ENCODE data around the gene CA5A. TPM values are rescaled to one million over a fixed set of nuclear protein-coding genes. Genes with fewer than 3 reads are reported as not detected.
"Not testable (repeated sequence)": the region's sequence is repeated elsewhere in the genome, so short reads cannot be mapped to it uniquely, and the experiment has no call there.

CA5A gene
- total RNA-seq, 4 donors from 2014 or later = not detected

DNA sequence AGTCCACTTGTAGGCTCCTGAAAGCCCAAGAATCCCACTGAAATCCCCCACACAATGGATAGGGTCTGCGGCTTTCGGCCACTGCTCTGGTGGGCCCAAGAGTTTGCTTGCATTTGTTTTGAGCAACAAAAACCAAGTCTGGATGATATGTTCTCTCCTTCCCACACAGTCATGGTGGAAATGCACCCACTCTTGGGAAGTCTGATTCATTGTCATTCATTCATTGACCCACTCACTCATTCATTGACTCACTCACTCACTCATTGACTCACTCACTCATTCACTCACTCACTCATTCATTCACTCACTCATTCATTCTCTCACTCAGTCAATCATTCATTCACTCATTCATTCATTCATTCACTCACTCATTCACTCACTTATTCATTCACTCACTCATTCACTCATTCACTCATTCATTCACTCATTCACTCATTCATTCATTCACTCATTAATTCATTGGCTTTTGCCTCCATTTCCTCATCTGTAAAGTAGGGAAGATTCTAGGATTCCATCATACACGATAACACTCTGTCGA lies 2.2 kb upstream of the CA5A start:
- H3K27me3 ChIP-seq = no peaks in the 10 kb centered on the region
- intact Hi-C loops (cut with DNase I; ENCODE audit: low total_unique reads) (no loop called here), in situ Hi-C loops (cut with MboI; ENCODE audit: low pct_ligation_motif_present in 1 of 4, low pct_unique_long_range_greater_than_20kb in 1 of 4, low sequenced_read_pairs in 3 of 4) (no loop called here)
- TF ChIP-seq POLR2A (IDR thresholded peaks at IDR 0.05) (no peak), EP300 (IDR thresholded peaks at IDR 0.05; ENCODE audit: low read depth) (no peak), POLR2AphosphoS5 (IDR thresholded peaks at IDR 0.05) (no peak)
- TF ChIP-seq, protein P1, sequence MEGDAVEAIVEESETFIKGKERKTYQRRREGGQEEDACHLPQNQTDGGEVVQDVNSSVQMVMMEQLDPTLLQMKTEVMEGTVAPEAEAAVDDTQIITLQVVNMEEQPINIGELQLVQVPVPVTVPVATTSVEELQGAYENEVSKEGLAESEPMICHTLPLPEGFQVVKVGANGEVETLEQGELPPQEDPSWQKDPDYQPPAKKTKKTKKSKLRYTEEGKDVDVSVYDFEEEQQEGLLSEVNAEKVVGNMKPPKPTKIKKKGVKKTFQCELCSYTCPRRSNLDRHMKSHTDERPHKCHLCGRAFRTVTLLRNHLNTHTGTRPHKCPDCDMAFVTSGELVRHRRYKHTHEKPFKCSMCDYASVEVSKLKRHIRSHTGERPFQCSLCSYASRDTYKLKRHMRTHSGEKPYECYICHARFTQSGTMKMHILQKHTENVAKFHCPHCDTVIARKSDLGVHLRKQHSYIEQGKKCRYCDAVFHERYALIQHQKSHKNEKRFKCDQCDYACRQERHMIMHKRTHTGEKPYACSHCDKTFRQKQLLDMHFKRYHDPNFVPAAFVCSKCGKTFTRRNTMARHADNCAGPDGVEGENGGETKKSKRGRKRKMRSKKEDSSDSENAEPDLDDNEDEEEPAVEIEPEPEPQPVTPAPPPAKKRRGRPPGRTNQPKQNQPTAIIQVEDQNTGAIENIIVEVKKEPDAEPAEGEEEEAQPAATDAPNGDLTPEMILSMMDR (IDR thresholded peaks at IDR 0.05) = no peak
- H3K4me3 ChIP-seq = no peak overlapping the region
- H3K9me3 ChIP-seq = no peaks in the 10 kb centered on the region
- no peak for DNase-seq
- H3K27ac ChIP-seq = no peak overlapping the region
- 93 to 97% methylated on average over 3 to 4 of the region's 4 CpGs for WGBS, 2 donors (ENCODE audit: low coverage in 1 of 2)
- no peaks in the 10 kb centered on the region for H3K36me3 ChIP-seq
- no peaks in the 10 kb centered on the region for H3K4me1 ChIP-seq

DNA sequence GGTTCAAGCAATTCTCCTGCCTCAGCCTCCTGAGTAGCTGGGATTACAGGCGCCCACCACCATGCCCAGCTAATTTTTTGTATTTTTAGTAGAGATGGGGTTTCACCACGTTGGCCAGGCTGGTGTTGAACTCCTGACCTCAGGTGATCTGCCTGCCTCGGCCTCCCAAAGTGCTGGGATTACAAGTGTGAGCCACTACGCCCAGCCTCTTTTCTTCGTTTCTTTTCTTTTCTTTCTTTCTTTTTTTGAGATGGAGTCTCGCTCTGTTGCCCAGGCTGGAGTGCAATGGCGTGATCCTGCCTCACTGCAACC lies 858 bp upstream of the CA5A start:
- WGBS, 2 donors (ENCODE audit: low coverage in 1 of 2) = 85 to 94% methylated on average over 7 of the region's 7 CpGs
- intact Hi-C loops (cut with DNase I; ENCODE audit: low total_unique reads); H3K4me3 ChIP-seq; H3K4me1 ChIP-seq; H3K9me3 ChIP-seq; H3K36me3 ChIP-seq; DNase-seq; H3K27me3 ChIP-seq; H3K27ac ChIP-seq; in situ Hi-C loops (cut with MboI; ENCODE audit: low pct_ligation_motif_present in 1 of 4, low pct_unique_long_range_greater_than_20kb in 1 of 4, low sequenced_read_pairs in 3 of 4): not testable (repeated sequence)

DNA sequence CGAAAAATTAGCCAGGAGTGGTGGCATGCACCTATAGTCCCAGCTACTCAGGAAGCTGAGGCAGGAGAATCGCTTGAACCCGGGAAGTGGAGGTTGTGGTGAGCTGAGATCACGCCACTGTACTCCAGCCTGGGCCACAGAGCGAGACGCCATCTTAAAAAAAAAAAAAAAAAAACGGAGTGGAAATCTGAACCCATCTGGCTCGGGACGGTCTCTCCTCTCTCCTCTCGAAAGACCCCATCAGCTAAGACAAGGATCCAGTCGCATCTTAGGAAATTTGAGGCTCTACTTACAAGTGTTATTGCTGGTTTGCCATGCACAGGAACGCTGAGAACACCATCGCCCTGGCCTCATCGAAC lies 334 bp downstream of the CA5A start:
- H3K9me3 ChIP-seq; intact Hi-C loops (cut with DNase I; ENCODE audit: low total_unique reads); DNase-seq; H3K4me1 ChIP-seq; H3K27ac ChIP-seq; H3K36me3 ChIP-seq; H3K27me3 ChIP-seq; H3K4me3 ChIP-seq; in situ Hi-C loops (cut with MboI; ENCODE audit: low pct_ligation_motif_present in 1 of 4, low pct_unique_long_range_greater_than_20kb in 1 of 4, low sequenced_read_pairs in 3 of 4): not testable (repeated sequence)
- 91 to 93% methylated on average over 10 to 14 of the region's 14 CpGs for WGBS, 2 donors (ENCODE audit: low coverage in 1 of 2)

DNA sequence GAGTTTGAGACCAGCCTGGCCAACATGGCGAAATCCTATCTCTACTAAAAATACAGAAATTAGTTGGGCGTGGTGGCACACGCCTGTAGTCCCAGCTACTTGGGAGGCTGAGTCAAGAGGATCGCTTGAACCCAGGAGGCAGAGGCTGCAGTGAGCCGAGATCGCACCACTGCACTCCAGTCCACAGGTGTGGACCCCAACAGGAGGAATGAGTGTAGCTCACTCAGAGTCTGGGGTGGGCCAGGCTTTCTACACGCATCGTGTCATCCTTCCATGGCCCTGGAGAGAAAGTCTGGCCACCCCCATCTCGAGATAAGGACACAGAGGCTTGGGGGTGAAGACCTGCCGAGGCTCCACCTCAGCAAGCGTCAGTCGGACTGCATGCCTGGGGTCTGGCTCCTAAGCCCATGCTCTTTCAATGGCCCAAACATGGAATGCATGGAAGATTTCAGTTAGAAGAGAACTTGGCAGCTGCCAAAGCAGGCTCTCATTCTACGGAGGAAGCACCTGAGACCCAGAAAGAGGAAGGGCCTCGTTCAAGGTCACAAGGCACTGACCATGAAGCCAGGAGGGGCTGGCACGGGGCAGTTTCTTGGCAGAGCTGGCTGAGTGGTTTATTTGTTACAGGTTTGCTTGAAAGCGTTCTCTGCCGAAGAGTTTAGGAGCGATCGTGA lies 1.4 kb downstream of the CA5A start:
- in situ Hi-C loops (cut with MboI; ENCODE audit: low pct_ligation_motif_present in 1 of 4, low pct_unique_long_range_greater_than_20kb in 1 of 4, low sequenced_read_pairs in 3 of 4); H3K9me3 ChIP-seq; H3K36me3 ChIP-seq; H3K4me1 ChIP-seq; H3K27me3 ChIP-seq; H3K4me3 ChIP-seq; DNase-seq; intact Hi-C loops (cut with DNase I; ENCODE audit: low total_unique reads); H3K27ac ChIP-seq: not testable (repeated sequence)
- 81% methylated on average over 17 of the region's 19 CpGs; no CpG with 5 or more reads in 1 of the 2 donors for WGBS, 2 donors (ENCODE audit: low coverage in 1 of 2)

DNA sequence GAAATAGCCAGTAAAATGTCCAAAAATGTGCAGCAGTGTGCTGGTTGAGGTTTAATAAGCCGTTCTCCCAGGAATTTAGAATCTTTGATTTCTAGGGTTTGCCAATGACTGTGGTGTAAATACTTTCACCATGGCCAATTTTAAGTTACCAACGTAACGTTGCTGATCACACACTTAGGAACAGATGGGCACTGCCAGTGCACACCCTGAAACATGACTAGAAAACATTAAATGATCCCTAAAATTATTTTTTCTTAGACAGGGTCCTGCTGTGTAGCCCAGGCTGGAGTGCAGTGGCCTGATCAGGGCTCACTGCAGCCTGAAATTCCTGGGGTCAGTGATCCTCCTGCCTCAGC lies 3.2 kb downstream of the CA5A start:
- WGBS, 2 donors (ENCODE audit: low coverage in 1 of 2) = 81 to 88% methylated on average over 3 of the region's 3 CpGs
- no peaks in the 10 kb centered on the region for H3K9me3 ChIP-seq
- no peak overlapping the region for H3K27ac ChIP-seq
- H3K36me3 ChIP-seq = no peaks in the 10 kb centered on the region
- no peaks in the 10 kb centered on the region for H3K4me1 ChIP-seq
- DNase-seq = no peak
- H3K4me3 ChIP-seq = no peak overlapping the region
- no peaks in the 10 kb centered on the region for H3K27me3 ChIP-seq
- in situ Hi-C loops (cut with MboI; ENCODE audit: low pct_ligation_motif_present in 1 of 4, low pct_unique_long_range_greater_than_20kb in 1 of 4, low sequenced_read_pairs in 3 of 4) = no loop called here
- no peak for TF ChIP-seq EP300 (IDR thresholded peaks at IDR 0.05; ENCODE audit: low read depth)
- TF ChIP-seq POLR2A (IDR thresholded peaks at IDR 0.05) = no peak
- TF ChIP-seq, protein P1 (IDR thresholded peaks at IDR 0.05) = no peak
- no peak for TF ChIP-seq POLR2AphosphoS5 (IDR thresholded peaks at IDR 0.05)
- intact Hi-C loops (cut with DNase I; ENCODE audit: low total_unique reads) = no loop called here

DNA sequence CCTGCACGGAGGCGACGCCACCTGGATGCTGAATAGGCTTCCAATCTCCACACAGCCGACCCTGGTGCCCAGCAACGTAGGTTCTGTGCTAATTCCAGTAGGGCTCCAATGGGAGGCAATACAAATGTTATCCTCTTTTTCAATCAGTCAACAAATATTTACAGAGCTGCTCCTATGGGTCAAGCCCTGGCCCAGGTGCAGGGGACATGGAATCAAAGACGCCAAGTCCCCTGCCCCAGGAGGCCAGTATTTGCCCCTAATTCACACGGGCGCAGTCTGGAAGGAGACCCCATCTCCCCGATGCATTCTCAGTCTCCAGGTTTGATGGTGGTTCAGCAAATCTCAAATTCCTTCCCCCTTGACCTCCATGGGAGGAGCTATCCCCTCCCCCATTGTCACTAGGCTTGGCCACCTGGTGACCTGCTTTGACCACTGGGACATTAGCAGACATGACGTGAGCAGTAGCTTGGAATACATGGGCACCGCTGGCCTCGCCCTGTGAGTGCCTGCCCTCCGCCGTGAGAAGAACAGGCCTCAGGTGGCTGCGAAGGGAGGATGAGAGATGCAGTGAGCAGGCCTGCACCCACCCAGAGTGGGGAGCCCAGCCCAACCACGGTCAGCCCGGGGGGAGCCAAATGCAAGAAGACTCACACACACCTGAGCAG lies 3.7 kb downstream of the CA5A start:
- H3K9me3 ChIP-seq; H3K36me3 ChIP-seq; DNase-seq; intact Hi-C loops (cut with DNase I; ENCODE audit: low total_unique reads); H3K4me1 ChIP-seq; H3K4me3 ChIP-seq; H3K27ac ChIP-seq; in situ Hi-C loops (cut with MboI; ENCODE audit: low pct_ligation_motif_present in 1 of 4, low pct_unique_long_range_greater_than_20kb in 1 of 4, low sequenced_read_pairs in 3 of 4); H3K27me3 ChIP-seq: not testable (repeated sequence)
- WGBS, 2 donors (ENCODE audit: low coverage in 1 of 2) = 84% methylated on average over 12 of the region's 17 CpGs; no CpG with 5 or more reads in 1 of the 2 donors

Data from transverse colon (tissue), 4 donors.